Endothelial cell of umbilical vein (primary cell): Measurements from ENCODE around the gene CRYGS.

Experiments used
- POLR2A ChIP-seq: IDR thresholded peaks from 2 replicates; pipeline ENCODE4 v1.6.1; 2012; ENCODE audit warnings: low read depth, mild to moderate bottlenecking, control low read depth, low read length
- TF ChIP-seq, protein P1 (sequence below), 2 donors: IDR thresholded peaks; 1 replicate in 1 of 2; 2 replicates in 1 of 2; pipeline ENCODE4 v1.5.1; 2011; ENCODE audit warnings: low read length in 2 of 2, mild to moderate bottlenecking in 2 of 2, moderate library complexity in 2 of 2, control low read depth in 1 of 2, inconsistent platforms in 1 of 2, low read depth in 1 of 2; ENCODE audit not compliant: insufficient read depth in 1 of 2; ENCODE audit errors: extremely low read depth in 1 of 2

DNA sequence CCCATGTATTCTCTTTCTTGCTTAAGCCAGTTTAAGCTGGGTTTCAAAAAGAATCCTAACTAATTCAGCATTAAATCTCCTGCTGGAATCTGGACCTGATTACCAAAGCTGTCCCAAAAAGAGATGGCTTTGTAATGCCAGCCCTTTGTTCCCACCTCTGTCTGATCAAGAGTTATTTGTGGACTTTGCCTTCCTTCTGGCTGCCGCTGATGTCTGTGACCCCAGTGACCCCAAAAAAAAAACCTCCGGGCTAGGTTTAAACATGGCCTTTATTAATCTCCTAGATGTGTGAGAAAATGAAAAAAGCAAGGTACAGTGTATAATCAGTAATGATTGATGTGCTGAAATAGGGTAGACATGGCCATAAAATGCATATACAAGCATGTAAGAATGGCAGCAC lies 20.7 kb downstream of the CRYGS start:
- no peak for TF ChIP-seq POLR2A
- TF ChIP-seq, protein P1, sequence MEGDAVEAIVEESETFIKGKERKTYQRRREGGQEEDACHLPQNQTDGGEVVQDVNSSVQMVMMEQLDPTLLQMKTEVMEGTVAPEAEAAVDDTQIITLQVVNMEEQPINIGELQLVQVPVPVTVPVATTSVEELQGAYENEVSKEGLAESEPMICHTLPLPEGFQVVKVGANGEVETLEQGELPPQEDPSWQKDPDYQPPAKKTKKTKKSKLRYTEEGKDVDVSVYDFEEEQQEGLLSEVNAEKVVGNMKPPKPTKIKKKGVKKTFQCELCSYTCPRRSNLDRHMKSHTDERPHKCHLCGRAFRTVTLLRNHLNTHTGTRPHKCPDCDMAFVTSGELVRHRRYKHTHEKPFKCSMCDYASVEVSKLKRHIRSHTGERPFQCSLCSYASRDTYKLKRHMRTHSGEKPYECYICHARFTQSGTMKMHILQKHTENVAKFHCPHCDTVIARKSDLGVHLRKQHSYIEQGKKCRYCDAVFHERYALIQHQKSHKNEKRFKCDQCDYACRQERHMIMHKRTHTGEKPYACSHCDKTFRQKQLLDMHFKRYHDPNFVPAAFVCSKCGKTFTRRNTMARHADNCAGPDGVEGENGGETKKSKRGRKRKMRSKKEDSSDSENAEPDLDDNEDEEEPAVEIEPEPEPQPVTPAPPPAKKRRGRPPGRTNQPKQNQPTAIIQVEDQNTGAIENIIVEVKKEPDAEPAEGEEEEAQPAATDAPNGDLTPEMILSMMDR (IDR thresholded peaks at IDR 0.05; ENCODE audit: extremely low read depth in 1 of 2, insufficient read depth in 1 of 2, low read depth in 1 of 2, low read length in 2 of 2): no peak
